Measurements from ENCODE around the gene MYO18B.

Gene MYO18B

GRCh38 chr22:25749420-25750169 is 7.6 kb downstream of the MYO18B start:
- peak; percentile 29 for DNase-seq

DNA sequence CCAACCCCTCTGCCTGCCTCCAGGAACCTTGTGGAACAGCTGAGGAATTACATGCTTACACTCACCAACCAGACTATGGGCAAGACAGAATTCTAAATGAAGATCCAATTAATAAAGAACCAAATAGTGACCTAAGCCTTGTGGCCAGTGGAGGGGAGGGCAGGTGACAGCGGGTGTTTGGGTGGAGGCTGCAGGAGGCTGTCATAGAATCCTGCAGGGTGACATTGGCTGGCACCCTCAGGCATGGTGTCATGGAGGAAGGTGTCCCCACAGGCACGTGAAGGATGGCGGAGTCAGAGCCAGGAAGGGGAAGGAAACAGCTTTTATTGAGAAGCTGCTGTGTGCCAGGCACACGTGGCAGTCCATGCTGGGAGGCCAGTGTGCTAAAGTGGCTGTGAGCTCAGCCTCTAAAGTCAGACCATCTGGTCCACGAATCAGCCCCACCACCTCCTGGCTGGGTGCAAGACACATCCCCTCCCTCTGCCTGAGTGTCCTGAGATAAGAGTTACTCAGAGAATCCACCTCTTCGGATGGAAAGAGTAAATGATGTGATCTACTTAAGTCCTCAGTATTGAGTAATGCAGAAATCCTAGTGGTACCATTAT is 8.7 kb downstream of the MYO18B start:
- DNase-seq: peak; percentile 14

DNA sequence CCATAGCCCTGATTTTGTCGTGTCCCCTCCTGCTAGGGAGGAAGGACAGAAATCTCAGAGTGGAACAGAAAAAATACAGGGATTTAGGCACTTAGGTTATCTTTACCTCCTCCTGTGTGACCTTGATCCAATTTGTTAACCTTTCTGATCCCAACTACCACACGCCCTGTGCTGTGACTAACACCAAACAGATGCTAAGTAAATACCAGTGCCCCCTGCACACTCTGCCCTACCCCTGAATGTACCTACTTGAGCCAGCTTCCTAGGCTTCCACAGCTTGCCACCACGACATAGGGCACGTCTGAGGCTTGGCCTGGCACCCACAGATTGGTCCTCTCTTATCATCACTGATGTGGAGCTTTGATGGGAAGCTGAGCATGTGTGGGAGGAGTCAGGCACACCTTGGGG is 9.2 kb downstream of the MYO18B start:
- no peak for DNase-seq

GRCh38 chr22:25752615-25753214 is 10.7 kb downstream of the MYO18B start:
- DNase-seq: no peak

DNA sequence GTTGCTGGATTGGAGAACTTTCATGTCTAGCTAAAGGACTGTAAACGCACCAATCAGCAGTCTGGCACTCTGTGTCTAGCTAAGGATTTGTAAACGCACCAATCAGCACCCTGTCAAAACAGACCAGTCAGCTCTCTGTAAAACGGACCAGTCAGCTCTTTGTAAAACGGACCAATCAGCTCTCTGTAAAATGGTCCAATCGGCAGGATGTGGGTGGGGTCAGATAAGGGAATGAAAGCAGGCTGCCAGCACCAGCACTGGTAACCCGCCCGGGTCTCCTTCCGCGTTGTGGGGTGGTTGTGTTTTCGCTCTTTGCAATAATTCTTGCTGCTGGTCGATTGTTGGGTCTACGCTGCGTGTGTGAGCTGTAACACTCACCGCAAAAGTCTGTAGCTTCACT is 11.3 kb downstream of the MYO18B start:
- no peak for DNase-seq

- DNase-seq: no peak
These were observed 12.7 kb downstream of the MYO18B start for GRCh38 chr22:25754527-25755202.

DNA sequence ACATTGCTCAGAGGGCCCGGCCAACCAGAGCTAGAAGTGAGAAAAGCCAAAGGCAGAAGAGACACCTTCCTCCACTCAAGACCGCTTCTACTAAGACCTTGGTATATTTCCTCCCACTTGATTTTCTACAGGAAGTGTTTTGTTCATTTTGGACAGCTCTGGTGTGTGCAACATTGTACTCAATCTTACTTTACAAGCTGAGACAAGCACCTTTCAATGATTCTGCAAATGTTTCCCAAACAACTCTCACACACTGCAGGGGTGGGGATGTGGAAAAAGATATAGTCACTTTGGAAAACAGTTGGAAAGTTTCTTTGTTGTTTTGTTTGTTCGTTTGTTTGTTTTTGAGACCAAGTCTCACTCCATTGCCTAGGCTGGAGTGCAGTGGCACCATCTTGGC is 15.7 kb downstream of the MYO18B start:
- no peak for DNase-seq

GRCh38 chr22:25758316-25758715 is 16.3 kb downstream of the MYO18B start:
- no peak for DNase-seq

- DNase-seq: peak; percentile 62
These were observed 17.8 kb downstream of the MYO18B start for GRCh38 chr22:25759825-25760231.

DNA sequence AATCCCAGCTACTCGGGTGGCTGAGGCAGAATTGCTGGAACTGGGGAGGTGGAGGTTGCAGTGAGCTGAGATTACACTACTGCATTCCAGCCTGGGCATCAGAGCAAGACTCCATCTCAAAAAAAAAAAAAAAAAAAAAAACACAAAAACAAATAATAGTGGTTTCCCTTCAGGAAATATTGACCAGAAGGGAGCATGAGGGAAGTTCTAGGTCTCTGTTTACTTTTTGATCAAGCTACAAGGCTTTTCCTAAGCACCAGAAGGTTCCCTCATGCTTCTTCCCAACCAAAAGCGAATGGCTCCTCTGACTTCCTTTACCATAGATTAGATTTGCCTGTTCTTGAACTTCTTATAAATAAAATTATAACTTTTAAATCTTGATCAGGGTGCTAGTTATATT is 18.3 kb downstream of the MYO18B start:
- no peak for DNase-seq

GRCh38 chr22:25760848-25761595 is 19.0 kb downstream of the MYO18B start:
- DNase-seq: no peak

- peak; percentile 77 for DNase-seq
These were observed 20.2 kb downstream of the MYO18B start for GRCh38 chr22:25762147-25762546.

DNA sequence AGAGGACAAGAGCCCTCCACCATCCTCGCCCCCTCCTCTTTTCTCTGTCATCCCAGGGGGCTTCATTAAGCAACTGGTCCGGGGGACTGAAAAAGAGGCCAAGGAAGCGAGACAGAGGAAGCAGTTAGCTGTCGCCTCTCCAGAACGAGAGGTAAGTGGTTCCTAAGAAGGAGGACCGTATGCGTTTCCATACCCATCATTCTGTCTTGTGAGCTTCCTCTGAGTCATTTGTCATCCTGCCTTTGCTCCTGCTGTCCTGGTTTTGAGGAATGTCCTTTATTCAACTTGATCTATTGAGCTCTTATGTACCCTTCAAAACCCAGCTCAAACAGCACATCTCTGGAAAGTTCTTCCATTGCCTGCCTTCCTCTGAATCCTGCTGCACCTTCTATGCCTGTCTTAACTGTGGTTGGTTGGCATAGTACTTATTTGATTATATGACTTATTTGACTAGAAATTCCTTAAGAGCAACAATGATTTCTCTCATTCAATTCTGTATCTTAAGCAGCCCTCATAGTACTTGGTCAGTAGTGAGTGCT is 21.3 kb downstream of the MYO18B start:
- DNase-seq: no peak

- no peak for DNase-seq
These were observed 22.5 kb downstream of the MYO18B start for GRCh38 chr22:25764270-25765015.

DNA sequence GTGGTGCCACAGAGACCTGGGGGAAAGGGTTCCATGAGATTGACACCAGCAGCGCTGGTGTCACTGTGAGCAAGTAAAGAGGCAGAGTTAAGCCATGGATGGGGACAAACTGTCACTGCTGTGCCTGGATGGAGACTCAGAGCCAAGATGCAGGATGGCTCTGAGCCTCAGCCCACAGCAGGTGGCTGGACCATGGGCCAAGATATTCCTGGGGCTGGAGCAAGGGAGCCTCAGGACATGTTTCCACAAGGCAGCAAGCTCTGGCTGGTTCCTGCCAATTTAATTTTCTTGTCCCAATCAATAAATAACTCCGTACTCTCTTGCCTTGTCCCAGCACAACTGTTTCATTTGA is 23.0 kb downstream of the MYO18B start:
- no peak for DNase-seq

GRCh38 chr22:25765801-25766200 is 23.8 kb downstream of the MYO18B start:
- no peak for DNase-seq

DNA sequence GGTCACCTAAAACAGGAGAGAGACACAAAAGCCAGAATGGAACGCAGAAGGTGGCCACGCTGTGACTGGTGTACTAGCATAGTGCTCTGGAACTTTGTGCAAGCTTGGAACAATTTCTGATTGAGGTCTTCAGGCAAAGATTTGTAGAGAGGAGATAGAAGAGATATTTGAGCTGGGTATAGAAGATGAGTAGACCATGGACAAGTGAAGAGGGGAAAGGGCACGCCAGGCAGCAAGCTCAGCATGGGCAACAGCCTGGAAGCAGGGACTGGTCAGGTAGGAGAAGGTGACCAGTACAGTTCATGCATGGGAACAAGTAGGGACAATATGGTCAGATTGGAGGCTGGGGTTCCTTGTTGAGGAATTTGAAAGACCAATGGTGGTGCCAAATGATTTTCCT is 24.4 kb downstream of the MYO18B start:
- no peak for DNase-seq

- no peak for DNase-seq
These were observed 28.3 kb downstream of the MYO18B start for GRCh38 chr22:25770333-25770732.

DNA sequence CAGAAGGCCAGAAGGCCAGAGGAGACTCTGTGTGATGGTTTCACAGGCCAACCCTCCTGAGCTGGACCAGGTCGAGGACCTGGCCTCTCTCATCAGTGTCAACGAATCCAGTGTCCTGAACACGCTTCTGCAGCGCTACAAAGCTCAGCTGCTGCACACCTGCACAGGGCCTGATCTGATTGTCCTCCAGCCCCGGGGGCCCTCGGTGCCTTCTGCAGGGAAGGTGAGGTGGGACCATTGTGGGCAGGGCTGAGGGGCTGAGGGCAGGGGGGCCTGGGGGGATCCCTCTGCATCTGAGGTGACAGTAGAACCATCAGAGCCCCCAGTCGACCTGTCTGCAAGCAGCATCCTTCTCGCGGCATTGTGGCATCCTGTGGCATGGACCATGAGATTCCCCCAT is 30.3 kb downstream of the MYO18B start:
- DNase-seq: no peak

DNA sequence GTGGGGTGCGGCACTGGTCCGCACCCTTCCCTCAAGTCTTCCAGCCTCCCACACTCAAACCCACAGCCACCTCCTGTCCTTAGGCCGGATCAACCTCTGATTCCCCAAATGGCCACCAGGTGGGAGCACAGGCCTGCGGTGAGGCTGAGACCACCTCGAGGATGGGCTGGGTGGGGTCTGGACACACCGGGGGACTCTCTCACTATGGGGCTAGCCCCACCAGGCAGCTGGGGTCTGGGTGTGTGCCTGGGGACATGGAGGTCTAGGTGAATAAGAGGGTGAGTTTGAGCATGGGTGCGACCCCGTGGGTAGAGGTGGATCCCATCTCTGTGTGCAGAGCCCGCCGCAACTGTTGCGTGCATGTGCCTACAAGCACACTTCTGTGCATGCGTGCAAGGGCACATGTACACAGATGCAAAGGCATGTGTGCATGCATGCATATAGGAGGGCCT is 32.6 kb downstream of the MYO18B start:
- peak; percentile 43 for DNase-seq

DNA sequence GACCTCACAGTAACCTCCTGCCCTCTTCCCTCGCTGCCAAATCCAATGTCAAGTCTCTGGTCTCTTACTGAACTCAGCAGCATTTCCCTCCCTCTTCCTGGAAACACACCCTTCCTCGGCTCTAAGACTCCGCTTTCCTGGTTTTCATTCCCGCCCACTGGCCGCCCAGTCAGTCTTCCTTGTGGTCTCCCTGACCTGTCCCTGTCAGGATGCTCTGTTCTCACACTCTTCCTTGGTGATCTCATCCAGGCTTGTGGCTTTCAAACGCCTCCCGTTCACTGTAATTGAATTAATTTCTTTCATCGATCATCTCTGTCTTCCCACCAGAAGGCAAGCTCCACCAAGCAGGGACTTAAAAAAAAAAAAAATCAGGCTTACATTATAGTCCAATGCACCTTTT is 33.5 kb downstream of the MYO18B start:
- no peak for DNase-seq

GRCh38 chr22:25777411-25777810 is 35.4 kb downstream of the MYO18B start:
- no peak for DNase-seq
